HEK293 (cell line): Measurements from ENCODE around the gene HOXB9.

ENCODE experiments used
- GLI4 ChIP-seq: fragments of 450-650 bp; formaldehyde crosslinking; IDR thresholded peaks from 2 replicates; pipeline ENCODE4 v1.5.1; 2016; ENCODE audit warnings: missing biosample characterization, missing genetic modification characterization
- GLIS1 ChIP-seq: fragments of 450-650 bp; formaldehyde crosslinking; IDR thresholded peaks from 2 replicates; pipeline ENCODE4 v1.5.1; 2016; ENCODE audit warnings: missing biosample characterization, missing genetic modification characterization
- KLF10 ChIP-seq: fragments of 450-650 bp; IDR thresholded peaks from 2 replicates; pipeline ENCODE4 v1.5.1; 2018; ENCODE audit warnings: missing biosample characterization, mild to moderate bottlenecking, missing genetic modification characterization
- OSR2 ChIP-seq: fragments of 450-650 bp; formaldehyde crosslinking; IDR thresholded peaks from 2 replicates; pipeline ENCODE4 v1.5.1; 2016; ENCODE audit warnings: missing biosample characterization, missing genetic modification characterization
- SALL2 ChIP-seq: fragments of 450-650 bp; formaldehyde crosslinking; IDR thresholded peaks from 2 replicates; pipeline ENCODE4 v1.5.0; 2017; ENCODE audit warnings: missing biosample characterization, mild to moderate bottlenecking, missing genetic modification characterization, borderline replicate concordance
- SCRT1 ChIP-seq: fragments of 450-650 bp; formaldehyde crosslinking; IDR thresholded peaks from 2 replicates; pipeline ENCODE4 v1.5.1; 2016; ENCODE audit warnings: missing biosample characterization, missing genetic modification characterization, borderline replicate concordance
- SETDB1 ChIP-seq: IDR thresholded peaks from one replicate; pipeline ENCODE4 v1.6.1; 2017; ENCODE audit warnings: mild to moderate bottlenecking, low read length, moderate library complexity, mixed read lengths; ENCODE audit not compliant: insufficient read length
- SP3 ChIP-seq: fragments of 450-650 bp; formaldehyde crosslinking; IDR thresholded peaks from 2 replicates; pipeline ENCODE4 v1.5.1; 2016; ENCODE audit warnings: missing biosample characterization, missing genetic modification characterization
- ZBTB7A ChIP-seq: fragments of 450-650 bp; formaldehyde crosslinking; IDR thresholded peaks from 2 replicates; pipeline ENCODE4 v1.5.1; 2016; ENCODE audit warnings: low read depth, missing biosample characterization, missing genetic modification characterization
- ZBTB8A ChIP-seq: fragments of 450-650 bp; formaldehyde crosslinking; IDR thresholded peaks from 2 replicates; pipeline ENCODE4 v1.5.1; 2016; ENCODE audit warnings: missing biosample characterization, missing genetic modification characterization
- ZFP69B ChIP-seq: fragments of 450-650 bp; formaldehyde crosslinking; IDR thresholded peaks from 2 replicates; pipeline ENCODE4 v1.5.1; 2016; ENCODE audit warnings: missing biosample characterization, missing genetic modification characterization
- ZNF133 ChIP-seq: fragments of 450-650 bp; formaldehyde crosslinking; IDR thresholded peaks from 2 replicates; pipeline ENCODE4 v1.5.1; 2016; ENCODE audit warnings: missing biosample characterization, missing genetic modification characterization
- ZNF16 ChIP-seq: fragments of 450-650 bp; formaldehyde crosslinking; IDR thresholded peaks from 2 replicates; pipeline ENCODE4 v1.5.1; 2016; ENCODE audit warnings: low read depth, missing biosample characterization, missing genetic modification characterization
- ZNF174 ChIP-seq: fragments of 450-650 bp; formaldehyde crosslinking; IDR thresholded peaks from 2 replicates; pipeline ENCODE4 v1.5.0; 2017; ENCODE audit warnings: missing biosample characterization, mild to moderate bottlenecking, missing genetic modification characterization
- ZNF214 ChIP-seq: fragments of 450-650 bp; formaldehyde crosslinking; IDR thresholded peaks from 2 replicates; pipeline ENCODE4 v1.5.1; 2017; ENCODE audit warnings: missing biosample characterization, mild to moderate bottlenecking, missing genetic modification characterization, borderline replicate concordance
- ZNF23 ChIP-seq: fragments of 450-650 bp; formaldehyde crosslinking; IDR thresholded peaks from 2 replicates; pipeline ENCODE4 v1.5.1; 2016; ENCODE audit warnings: missing biosample characterization, missing genetic modification characterization, borderline replicate concordance
- ZNF24 ChIP-seq: fragments of 450-650 bp; formaldehyde crosslinking; IDR thresholded peaks from 2 replicates; pipeline ENCODE4 v1.5.1; 2016; ENCODE audit warnings: missing biosample characterization, missing genetic modification characterization
- ZNF488 ChIP-seq: fragments of 450-650 bp; formaldehyde crosslinking; IDR thresholded peaks from 2 replicates; pipeline ENCODE4 v1.5.1; 2016; ENCODE audit warnings: missing biosample characterization, missing genetic modification characterization
- ZNF501 ChIP-seq: fragments of 450-650 bp; formaldehyde crosslinking; IDR thresholded peaks from 2 replicates; pipeline ENCODE4 v1.5.1; 2016; ENCODE audit warnings: missing biosample characterization, missing genetic modification characterization
- ZNF514 ChIP-seq: fragments of 450-650 bp; formaldehyde crosslinking; IDR thresholded peaks from 2 replicates; pipeline ENCODE4 v1.5.1; 2016; ENCODE audit warnings: missing biosample characterization, missing genetic modification characterization
- ZNF518A ChIP-seq: fragments of 450-650 bp; formaldehyde crosslinking; conservative IDR thresholded peaks from 2 replicates; pipeline ENCODE4 v1.5.1; 2016; ENCODE audit warnings: low read depth, missing biosample characterization, missing genetic modification characterization
- ZNF561 ChIP-seq: fragments of 450-650 bp; IDR thresholded peaks from 2 replicates; pipeline ENCODE4 v1.5.1; 2018; ENCODE audit warnings: missing biosample characterization, missing genetic modification characterization, borderline replicate concordance
- ZNF600 ChIP-seq: fragments of 450-650 bp; formaldehyde crosslinking; IDR thresholded peaks from 2 replicates; pipeline ENCODE4 v1.5.1; 2016; ENCODE audit warnings: missing biosample characterization, missing genetic modification characterization
- ZNF629 ChIP-seq: fragments of 450-650 bp; formaldehyde crosslinking; IDR thresholded peaks from 2 replicates; pipeline ENCODE4 v1.5.1; 2017; ENCODE audit warnings: missing biosample characterization, missing genetic modification characterization
- ZNF658 ChIP-seq: fragments of 450-650 bp; formaldehyde crosslinking; IDR thresholded peaks from 2 replicates; pipeline ENCODE4; 2016; ENCODE audit warnings: missing biosample characterization, missing genetic modification characterization
- ZNF664 ChIP-seq: fragments of 450-650 bp; formaldehyde crosslinking; IDR thresholded peaks from 2 replicates; pipeline ENCODE4 v1.5.1; 2016; ENCODE audit warnings: missing biosample characterization, missing genetic modification characterization
- ZNF843 ChIP-seq: fragments of 450-650 bp; formaldehyde crosslinking; IDR thresholded peaks from 2 replicates; pipeline ENCODE4 v1.5.1; 2016; ENCODE audit warnings: missing biosample characterization, missing genetic modification characterization
- ZSCAN16 ChIP-seq: fragments of 450-650 bp; formaldehyde crosslinking; IDR thresholded peaks from 2 replicates; pipeline ENCODE4 v1.5.1; 2016; ENCODE audit warnings: missing biosample characterization, missing genetic modification characterization
- ZSCAN23 ChIP-seq: fragments of 450-650 bp; formaldehyde crosslinking; IDR thresholded peaks from 2 replicates; pipeline ENCODE4 v1.5.1; 2016; ENCODE audit warnings: missing biosample characterization, missing genetic modification characterization
- TF ChIP-seq, protein P1 (sequence below): fragments of 450-650 bp; formaldehyde crosslinking; IDR thresholded peaks from 2 replicates; pipeline ENCODE4 v1.5.1; 2017; ENCODE audit warnings: missing biosample characterization, missing genetic modification characterization
- TF ChIP-seq, protein P2 (sequence below): fragments of 450-650 bp; formaldehyde crosslinking; IDR thresholded peaks from 2 replicates; pipeline ENCODE4 v1.5.1; 2017; ENCODE audit warnings: missing biosample characterization, missing genetic modification characterization

Gene HOXB9

DNA sequence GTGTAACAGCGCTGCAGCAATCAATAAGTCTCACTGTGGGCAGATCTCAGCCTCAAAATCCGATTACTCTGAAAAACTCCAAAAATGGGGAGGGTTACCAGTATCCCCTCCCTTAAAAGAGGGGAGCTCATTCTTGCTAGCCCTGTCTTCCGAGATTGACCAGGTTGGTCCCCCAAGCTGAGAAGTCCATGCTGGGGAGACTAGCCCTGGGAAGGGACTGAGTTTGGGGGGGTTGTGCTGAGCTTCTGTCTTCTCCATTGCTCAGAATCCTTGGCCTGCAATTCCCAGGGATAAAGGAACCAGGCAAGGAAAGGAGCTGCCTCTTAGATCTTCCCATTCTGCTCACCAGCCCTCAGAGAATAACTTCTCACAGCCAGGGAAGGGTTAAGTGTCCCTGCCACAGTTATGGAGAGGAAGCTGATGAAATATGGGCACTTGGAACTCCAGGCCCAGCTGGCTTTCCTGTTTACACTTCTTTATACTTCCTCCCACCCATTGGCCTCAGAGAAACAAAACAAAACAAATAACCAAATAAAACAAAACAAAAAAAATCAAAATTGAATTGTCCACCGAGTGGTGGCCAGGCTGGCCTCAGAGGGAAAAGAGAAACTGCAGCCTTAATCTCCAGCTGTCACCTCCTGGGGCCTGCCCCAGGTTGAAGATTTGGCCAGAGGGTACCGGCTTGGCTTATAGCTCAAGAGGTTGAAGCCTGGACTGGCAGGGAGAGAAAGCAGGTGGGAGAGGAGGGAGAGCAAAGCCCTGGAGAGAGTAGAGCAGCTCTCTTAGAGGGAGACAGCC lies 38.7 kb downstream of the HOXB9 start (continued):
- TF ChIP-seq SCRT1 (tag by site-specific recombination) (no peak), ZNF174 (tag by site-specific recombination) (no peak), ZNF658 (tag by site-specific recombination) (no peak), ZNF23 (tag by site-specific recombination) (no peak), OSR2 (tag by site-specific recombination) (no peak), ZNF488 (tag by site-specific recombination) (no peak), ZFP69B (peak; percentile 60; the same call in 1 of the 2 replicates), SETDB1 (no peak), GLIS1 (peak; percentile 85), ZNF518A (tag by site-specific recombination) (no peak), ZNF664 (tag by site-specific recombination) (0 out of 2 replicates have a peak, but pooled peaks have one; percentile 4), ZNF24 (tag by site-specific recombination) (no peak), ZNF501 (tag by site-specific recombination) (no peak), SP3 (tag by site-specific recombination) (no peak), GLI4 (tag by site-specific recombination) (no peak), KLF10 (peak; percentile 53; the same call in 1 of the 2 replicates), ZSCAN16 (tag by site-specific recombination) (no peak), ZBTB7A (tag by site-specific recombination) (no peak), SALL2 (tag by site-specific recombination) (no peak), ZSCAN23 (tag by site-specific recombination) (no peak), ZNF629 (tag by site-specific recombination) (0 out of 2 replicates have a peak, but pooled peaks have one; percentile 16), ZNF514 (no peak), ZNF843 (tag by site-specific recombination) (peak; percentile 67), ZNF600 (tag by site-specific recombination) (peak; percentile 75; the same call in 1 of the 2 replicates), ZNF133 (tag by site-specific recombination) (no peak), ZBTB8A (tag by site-specific recombination) (peak; percentile 69), ZNF561 (tag by site-specific recombination) (peak; percentile 67; the same call in 1 of the 2 replicates), ZNF214 (tag by site-specific recombination) (no peak), ZNF16 (no peak)
- TF ChIP-seq, protein P1, sequence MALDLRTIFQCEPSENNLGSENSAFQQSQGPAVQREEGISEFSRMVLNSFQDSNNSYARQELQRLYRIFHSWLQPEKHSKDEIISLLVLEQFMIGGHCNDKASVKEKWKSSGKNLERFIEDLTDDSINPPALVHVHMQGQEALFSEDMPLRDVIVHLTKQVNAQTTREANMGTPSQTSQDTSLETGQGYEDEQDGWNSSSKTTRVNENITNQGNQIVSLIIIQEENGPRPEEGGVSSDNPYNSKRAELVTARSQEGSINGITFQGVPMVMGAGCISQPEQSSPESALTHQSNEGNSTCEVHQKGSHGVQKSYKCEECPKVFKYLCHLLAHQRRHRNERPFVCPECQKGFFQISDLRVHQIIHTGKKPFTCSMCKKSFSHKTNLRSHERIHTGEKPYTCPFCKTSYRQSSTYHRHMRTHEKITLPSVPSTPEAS (tag by site-specific recombination), result no peak; the same call in 1 of the 2 replicates
- TF ChIP-seq, protein P2, sequence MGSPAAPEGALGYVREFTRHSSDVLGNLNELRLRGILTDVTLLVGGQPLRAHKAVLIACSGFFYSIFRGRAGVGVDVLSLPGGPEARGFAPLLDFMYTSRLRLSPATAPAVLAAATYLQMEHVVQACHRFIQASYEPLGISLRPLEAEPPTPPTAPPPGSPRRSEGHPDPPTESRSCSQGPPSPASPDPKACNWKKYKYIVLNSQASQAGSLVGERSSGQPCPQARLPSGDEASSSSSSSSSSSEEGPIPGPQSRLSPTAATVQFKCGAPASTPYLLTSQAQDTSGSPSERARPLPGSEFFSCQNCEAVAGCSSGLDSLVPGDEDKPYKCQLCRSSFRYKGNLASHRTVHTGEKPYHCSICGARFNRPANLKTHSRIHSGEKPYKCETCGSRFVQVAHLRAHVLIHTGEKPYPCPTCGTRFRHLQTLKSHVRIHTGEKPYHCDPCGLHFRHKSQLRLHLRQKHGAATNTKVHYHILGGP (tag by site-specific recombination), result no peak
